GM21390 (cell line): ENCODE results near the gene CDK15.
"Not testable (repeated sequence)": the region's sequence is repeated elsewhere in the genome, so short reads cannot be mapped to it uniquely, and the experiment has no call there.

Source experiments
- ATAC-seq: cut with Tn5 transposase; IDR thresholded peaks from one replicate; pipeline ENCODE4 v1.9.1; 2021; ENCODE audit not compliant: unreplicated experiment

Gene CDK15

DNA sequence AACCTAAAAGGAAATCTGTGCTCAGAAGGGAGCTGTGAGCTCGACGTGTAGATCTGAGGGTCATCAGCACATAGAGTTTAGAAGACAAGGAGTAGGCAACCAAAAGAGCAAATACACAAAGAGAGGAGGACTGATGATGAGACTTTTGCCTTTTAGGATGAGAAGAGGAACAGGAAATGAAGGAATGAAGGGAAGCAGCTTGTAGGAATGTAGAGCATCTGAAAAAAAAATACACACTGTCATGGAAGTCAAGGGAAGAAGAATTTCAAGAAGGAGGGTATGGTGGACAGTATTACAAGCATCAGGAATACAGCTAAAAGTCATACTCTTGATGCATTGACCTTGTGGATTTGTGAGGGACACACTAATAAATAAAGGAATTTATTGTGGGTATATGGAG, 21.9 kb downstream of the CDK15 start:
- ATAC-seq = no peak

DNA sequence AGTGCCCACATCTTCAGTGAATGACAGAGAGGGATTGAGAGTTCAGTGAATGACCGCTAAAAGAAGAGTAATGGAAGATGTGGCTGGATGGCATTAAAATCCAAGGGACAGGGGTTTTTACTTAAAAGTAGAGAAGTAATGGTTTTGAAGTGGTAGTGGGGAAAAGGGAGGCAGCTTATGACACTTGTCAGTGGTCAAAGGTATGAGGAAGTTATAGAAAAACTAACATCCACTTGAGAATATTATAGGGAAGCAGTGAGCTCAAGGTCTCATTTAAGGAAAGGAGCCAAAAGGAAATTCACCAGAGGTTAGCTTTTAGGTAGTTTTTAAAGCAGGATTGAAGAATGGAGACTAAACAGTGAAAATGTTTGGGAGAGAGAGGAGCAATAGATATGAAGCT, 24.3 kb downstream of the CDK15 start:
- ATAC-seq = no peak

DNA sequence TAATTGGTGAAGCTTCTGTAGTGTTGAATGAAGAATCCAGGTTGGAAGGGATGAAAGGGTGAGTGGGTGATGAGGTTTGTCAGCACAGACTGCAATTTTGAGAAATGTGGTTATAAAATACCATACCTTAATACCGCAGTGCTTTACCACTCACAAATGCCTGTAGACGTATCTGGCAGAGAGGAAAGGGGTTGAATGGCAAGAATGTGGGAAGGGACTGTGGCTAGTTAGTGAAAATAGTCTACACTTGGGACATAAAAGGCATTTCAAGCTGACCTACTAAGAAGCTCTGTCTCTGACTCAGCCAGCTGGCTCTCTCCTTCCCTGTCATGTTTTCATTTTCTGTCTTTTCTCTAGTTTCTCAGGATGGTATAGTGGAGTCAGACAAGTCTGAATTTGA, 25.1 kb downstream of the CDK15 start:
- ATAC-seq = no peak

DNA sequence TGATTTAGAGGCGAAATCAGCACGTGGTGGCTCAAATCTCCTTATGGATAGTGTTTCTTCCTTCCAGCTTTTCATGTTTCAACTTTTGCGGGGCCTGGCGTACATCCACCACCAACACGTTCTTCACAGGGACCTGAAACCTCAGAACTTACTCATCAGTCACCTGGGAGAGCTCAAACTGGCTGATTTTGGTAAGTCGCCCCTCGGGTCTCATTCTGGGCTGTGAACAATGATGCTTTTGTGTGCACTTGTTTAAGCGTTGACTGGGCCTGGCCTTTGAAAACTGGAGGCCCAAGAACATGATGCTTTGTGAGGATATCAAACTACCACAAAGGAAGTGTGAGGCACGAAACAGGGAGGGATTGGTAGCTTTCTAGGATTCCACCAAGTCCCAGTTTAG, 27.4 kb downstream of the CDK15 start:
- no peak for ATAC-seq

DNA sequence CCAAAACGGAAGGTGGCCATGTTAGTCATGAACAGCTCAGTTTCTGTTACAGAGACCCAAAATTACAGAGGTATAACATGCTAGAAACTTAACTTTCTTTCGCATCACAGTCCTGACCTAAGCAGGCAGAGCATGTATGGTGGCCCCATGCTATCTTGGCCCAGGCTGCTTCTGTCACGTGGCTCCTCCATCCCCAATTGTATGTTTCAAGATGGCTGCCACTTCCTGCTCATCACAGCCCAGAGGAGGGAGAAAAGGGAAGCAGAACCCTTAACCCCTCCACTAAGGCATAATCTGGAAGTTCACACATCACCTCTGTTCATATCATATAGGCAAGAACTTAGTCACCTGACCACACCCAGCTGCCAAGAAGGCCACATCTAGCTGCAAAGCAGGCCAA, 28.7 kb downstream of the CDK15 start:
- ATAC-seq = no peak

DNA sequence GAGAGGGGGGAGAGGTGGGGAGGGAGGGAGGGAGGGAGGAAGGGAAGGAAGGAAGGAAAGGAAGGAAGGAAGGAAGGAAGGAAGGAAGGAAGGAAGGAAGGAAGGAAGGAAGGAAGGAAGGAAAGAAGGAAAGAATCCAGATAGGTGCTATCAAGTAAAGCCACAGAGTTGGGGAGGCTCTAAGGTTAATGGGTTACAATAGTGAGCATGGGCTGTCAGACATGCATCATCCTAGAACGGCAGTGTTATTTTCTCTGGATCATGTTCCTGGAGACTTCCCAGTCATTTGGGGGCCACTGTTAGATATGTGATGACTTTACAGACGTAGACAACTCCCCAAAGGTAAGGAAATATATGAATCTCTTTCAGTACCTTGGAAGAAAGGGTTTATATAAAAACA, 31.1 kb downstream of the CDK15 start:
- no peak for ATAC-seq

DNA sequence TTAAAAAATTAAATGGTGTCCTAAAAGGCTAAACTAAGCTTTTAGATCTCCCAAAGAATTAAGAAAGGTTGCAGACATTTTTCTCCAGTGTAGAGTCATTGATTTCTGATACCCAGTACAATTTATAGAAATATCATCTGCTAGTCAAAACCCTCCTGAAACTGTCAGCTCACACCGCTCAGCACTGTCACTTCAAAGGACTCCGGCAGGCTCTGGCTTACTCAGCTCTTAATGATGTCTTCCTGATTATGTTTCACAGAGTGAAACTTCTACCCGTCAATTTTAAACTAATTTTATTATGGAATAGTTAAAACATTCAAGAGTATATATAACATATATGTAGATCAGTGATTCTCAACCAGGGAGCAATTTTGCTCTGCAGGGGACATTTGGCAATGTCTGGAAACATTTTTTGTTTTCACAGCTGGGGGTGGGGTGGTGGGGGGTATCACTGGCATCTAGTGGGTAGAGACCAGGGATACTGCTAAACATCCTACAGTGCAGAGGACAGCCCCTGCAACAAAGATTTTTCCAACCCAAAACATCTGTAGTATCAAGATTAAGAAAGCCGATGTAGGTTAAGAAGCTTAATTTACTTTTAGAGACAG, 31.6 kb downstream of the CDK15 start:
- ATAC-seq = no peak

DNA sequence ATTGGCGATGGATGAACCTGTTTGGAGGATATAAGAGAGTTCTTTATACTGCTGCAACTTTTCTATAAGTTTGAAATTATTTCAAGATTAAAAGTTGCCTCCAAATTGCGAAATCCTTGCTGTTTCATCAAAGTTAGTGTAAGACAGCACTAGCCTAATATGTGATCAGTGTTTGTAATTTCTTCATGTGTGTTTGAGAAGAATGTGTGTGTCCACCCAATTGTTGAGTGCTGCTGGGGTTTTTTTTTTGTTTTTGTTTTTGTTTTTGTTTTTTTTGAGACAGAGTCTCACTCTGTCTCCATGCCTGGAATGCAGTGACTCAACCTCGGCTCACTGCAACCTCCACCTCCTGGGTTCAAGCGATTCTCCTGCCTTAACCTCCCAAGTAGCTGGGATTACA, 33.4 kb downstream of the CDK15 start:
- no peak for ATAC-seq

DNA sequence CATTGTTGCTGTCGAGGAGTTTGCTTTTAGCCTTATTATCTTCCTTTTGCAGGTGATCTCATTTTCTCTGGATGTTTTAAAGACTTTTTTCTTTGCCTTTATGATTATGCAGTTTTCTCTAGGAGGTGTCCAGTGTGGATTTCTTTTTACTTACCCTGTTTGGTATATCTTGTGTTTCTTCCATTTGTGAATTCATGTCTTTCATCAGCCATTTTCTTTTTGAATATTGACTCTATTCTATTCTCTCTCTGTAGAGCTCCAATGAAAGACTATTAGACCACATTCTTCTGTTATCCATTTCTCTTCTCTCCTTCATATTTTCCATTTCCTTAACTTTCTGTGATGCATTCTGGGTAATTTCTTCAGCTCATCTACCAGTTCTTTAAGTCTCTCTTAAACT, 34.4 kb downstream of the CDK15 start:
- ATAC-seq = no peak

DNA sequence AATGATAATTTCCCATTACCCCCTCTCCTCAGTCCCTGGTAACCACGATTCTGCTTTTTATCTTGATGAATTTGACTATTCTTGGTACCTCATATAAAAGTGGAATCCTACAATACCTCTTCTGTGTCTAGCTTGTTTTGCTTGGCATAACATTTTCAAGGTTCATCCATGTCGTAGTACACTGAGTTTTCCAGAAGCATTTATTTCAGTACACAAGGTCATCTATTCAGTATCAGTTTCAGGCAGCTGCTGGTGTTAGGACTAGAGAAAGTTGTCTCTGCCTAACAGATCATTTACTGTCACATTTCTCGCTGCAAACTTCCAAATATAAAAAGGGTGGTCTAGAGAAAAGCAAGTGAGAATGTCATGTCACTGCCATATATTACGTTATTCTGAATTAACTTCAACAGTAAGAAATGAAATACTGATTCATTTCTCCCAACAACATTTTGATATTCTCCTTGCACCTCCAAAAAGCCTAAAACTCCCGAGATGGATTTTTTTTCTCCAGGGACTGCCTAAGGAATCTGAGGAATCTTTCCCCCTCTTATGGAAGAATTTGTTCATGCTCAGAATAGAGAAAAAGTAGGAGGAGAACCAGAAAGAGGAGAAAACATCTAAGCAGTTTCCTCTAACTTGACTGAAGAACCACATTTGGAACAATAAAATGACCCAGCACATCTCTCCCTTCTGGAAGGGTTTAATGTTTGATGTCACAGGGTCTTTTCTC, 36.0 kb downstream of the CDK15 start:
- ATAC-seq = no peak

DNA sequence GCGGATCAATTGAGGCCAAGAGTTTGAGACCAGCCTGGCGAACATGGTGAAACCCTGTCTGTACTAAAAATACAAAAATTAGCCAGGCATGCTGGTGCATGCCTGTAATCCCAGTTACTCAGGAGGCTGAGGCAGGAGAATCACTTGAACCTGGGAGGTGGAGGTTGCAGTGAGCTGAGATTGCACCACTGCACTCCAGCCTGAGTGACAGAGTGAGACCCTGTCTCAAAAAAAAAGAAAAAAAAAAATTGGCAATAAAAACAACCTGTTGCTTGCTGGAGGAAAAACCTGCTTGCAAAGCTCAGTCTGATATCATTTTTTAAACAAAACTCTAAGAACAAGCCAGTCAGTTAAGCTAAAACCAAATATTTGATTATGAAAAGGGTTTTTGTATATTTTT, 38.6 kb downstream of the CDK15 start:
- not testable (repeated sequence) for ATAC-seq

DNA sequence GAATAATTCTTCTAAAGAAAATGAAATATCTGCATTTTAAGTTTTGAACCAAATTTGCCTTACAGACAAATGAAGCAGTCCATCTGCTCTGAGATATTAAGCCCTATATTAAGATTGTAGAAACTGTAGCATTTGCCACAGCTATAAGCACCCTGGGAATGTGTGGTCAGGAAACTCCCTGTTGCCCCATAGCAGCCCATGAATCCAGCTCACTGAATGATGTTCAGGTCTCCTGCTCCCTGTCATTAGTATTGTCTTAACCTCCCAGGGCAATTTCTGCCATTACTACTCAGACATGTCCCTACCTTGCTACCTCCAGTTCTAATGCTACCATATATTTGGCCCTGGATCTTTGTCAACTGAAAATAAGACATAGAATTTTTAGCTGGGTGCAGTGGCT, 41.1 kb downstream of the CDK15 start:
- ATAC-seq = no peak

DNA sequence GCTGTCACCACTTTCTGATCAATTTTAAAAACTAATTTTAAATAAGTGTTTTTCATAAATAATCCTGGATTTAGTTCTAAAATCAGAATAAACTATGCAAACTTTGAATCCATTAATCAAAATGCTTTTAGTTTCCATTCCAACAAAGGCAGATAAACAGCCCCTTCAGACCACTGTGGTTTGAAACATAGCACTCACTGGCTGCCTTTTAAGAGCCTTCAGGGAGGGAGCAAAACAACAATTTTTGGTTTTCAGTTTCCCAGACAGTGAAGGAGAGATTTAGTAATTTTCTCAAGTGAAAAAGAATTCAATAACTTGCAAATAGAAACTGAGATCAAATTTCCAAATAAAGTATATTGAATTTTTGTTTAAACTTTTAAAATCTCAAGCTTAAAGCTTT, 46.1 kb downstream of the CDK15 start:
- no peak for ATAC-seq

DNA sequence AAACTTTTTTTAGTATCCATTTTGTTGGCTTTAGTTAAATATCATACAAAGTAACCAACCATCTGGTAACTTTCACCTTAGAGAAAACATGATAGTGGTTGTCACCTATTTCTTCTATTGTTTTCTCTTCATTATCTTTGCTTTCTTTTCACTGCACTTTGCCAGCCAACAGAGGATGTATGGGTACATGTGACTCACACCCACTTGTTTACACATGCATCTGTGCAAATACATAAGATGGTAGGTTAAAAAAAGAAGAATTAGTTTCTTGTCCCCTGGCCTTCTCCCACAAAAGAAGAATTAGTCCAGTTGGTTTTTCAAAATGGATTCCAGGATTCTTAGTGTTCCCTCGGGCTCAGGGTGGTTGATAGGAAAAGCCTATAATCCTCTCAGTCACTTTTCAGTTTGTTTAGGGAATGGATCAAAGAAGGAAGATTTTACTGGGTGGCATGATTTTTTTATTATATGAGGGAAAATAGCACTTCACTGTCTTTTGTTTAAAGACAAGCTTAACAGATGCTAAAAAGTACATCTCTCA, 46.6 kb downstream of the CDK15 start:
- ATAC-seq = no peak

DNA sequence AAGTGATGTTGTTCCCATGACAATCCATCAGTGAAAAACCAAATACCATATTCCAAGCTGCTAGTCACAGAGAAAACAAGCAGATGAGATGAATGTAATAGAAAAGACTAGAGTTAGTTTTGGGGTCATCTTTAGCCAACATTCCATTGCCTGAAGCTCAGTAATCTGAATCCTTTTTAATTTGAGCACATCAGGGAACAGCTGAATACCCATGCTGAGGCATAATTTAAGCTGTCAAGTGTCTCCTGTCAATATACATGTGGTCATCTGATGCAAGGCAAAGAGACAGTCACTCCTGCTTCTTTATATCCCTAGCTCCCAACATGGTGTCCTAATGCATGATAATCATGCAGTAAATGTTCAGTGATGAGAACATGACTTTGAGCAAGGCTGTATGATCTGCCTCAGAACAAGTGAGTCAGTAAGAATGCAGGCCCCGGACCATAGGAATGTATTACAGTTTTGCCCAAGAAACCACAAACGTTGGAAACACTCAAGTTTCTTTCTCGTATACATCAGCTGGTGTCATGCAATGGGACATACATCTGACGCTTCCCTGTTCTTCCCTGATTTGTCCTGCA, 48.0 kb downstream of the CDK15 start:
- ATAC-seq = no peak

DNA sequence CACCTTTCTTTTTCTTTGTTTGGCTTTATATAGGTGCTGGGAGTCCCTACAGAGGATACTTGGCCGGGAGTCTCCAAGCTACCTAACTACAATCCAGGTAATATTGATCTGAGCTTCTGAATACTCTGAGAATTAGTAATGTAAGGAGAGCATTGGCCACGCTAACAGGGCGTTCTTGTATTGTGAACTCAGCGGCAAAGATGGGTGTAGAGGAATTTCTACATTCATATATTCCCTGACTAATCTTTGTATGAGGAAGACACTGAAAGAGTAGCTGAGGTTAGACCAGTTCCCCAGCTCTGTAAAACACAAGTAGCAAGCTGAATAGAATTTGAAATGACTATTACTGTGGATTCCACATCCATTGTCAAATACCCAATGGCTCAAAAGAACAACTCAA, 48.5 kb downstream of the CDK15 start:
- ATAC-seq = no peak

DNA sequence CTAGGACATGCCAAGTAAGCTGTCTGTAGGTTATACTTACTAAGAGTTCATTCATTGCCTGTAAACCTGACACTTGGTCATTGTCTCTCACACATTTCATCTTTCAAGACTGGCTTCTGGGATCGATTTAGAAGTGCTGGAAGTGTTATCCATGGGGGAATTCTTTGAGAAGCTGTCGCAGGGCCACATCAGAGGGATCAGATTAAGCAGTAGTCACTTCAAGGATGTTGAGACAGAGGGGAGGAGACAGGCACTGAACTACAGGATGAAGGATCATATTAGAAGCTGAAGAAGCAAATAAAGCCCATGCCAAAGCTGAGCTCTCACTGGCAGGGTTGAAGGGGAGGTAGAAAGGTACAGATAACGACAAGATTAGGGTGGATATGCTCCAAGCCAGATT, 49.0 kb downstream of the CDK15 start:
- no peak for ATAC-seq

DNA sequence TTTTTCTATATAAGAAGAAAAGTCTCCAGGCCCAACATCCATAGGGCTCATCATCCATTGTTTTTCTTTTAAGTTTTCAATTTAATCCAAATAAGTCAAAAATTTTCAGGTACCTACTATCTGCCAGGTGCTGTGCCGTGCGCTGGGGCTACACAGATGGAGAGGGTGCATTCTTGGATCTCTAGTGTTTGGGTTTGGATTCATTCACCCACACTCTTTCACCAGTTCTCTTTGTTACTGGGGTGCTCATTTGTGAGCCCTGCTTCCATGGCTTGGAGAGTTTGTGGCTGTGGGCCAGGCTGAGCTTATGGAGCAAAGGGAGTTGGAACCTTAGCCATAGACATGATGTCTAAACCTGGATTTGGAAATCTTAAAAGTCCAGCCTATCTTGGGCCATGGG, 51.0 kb downstream of the CDK15 start:
- ATAC-seq = no peak

DNA sequence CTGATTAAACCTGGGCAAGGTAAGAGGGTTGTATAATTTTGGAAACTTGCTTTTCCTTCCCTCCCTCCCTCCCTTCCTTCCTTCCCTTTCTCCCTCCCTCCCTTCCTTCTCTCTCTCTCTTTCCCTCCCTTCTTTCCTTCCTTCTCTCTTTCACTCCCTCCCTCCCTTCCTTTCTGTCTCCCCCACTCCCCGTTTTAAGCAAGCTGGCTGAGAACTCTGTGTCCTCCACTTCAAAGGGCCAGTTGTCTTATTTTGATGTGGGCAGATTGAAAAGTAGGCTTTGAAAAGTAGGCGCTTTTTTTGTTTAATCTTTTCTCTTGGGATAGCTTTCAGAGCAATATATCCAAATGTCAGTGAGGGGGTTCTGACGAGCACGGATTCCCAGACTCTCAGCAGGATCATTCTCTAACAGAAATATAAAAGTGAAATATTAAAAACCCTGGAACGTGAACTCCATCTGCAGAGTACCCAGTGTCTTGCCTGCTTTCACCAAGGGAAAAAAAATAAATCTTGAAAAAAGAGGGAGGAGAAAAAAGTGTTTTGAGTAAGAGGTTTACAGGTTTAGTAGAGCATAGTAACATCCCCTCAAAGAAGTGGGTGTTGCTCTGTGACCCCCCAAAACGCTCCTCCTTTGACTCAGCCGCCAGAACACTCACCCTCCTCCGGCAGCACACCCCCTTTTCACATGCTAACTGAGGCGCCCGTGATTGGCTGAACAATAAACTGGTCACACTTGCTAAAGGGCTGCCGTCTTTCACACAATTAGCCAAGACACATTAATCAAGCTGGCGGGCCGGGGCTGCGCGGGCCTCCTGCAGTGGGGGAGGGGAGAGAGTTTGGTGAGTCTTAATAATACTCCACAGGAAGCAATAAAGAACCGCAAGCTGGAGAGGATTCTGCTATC, 52.2 kb downstream of the CDK15 start:
- ATAC-seq = no peak

DNA sequence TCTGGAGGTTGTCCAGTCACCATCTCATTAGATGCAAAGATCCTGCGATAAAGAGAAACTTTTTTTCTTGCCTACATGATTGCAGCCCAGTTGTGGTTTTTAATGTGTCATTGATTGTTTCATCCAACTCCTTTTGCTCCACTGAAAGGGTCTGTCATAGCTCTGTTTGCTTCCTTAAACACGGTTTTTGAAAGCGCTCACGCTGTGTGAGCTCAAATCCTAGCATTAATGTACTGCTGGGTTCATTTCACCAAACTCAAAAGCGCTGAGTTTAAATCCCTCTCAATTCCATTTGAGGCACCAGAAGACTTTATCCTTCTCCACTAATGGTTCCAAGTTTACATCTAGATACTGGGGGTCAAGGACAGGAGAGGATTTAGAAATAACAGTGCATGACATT, 53.6 kb downstream of the CDK15 start:
- no peak for ATAC-seq

DNA sequence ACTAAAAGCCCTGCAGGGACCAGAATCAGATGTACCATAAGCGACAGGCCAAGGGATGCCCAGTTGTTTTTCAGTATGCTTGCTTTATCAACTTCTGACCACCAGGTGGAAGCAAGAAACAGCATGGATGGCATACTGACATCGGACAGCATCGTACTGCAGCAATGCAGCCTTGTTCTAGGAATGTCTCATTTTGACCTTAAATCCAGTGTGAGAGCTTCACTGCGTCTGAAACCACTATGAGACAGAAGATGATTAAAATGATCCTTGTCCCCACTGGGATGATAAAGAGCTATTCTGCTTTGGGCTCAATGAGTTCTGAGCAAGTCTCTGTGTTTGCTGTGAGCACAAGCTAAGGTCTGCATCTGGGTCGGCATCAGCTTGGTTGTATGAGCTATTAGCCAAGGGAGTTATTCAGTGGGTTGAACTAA, 54.3 kb downstream of the CDK15 start:
- ATAC-seq = no peak
